AG04449 (cell line): Measurements from ENCODE around the gene ZNF211.

Experiments
- CTCF ChIA-PET: fragments of 350-600 bp; formaldehyde crosslinking; extraction: SDS; loops from one replicate; lab custom pipeline; 2021; ENCODE audit warnings: antibody characterized with exemption; lab: Yijun Ruan, JAX
- POLR2A ChIA-PET: fragments of 400-600, 350-600 bp; formaldehyde crosslinking; extraction: SDS; loops from one replicate; lab custom pipeline; 2020; ENCODE audit warnings: antibody characterized with exemption, inconsistent platforms; lab: Yijun Ruan, JAX
- DNase-seq: peaks from one replicate; pipeline ENCODE4 v3.0.0-alpha.2; 2010; ENCODE audit warnings: low read depth, low spot score
- H3K4me3 ChIP-seq: 2 replicates; pipeline ENCODE4 v1.5.1; 2011; ENCODE audit warnings: low read depth, mild to moderate bottlenecking, control low read depth, low read length
- CTCF ChIP-seq: IDR thresholded peaks from one replicate; pipeline ENCODE4 v1.5.1; 2011; ENCODE audit warnings: mild to moderate bottlenecking, moderate library complexity, low read length, control low read depth, inconsistent platforms; ENCODE audit not compliant: insufficient read depth; ENCODE audit errors: missing control alignments

Gene ZNF211

GRCh38 chr19:57686727-57687126, 53.8 kb downstream of the ZNF211 start:
- no peak overlapping the region for H3K4me3 ChIP-seq
- ChIA-PET CTCF (no interaction called here), POLR2A (no interaction called here)
- no peak for DNase-seq
- no peak for TF ChIP-seq CTCF

GRCh38 chr19:57687363-57688010, 54.5 kb downstream of the ZNF211 start:
- POLR2A ChIA-PET, result no interaction called here
- TF ChIP-seq CTCF, result no peak
- no peak overlapping the region for H3K4me3 ChIP-seq
- DNase-seq, result no peak
- CTCF ChIA-PET, result no interaction called here

- CTCF ChIA-PET, result no interaction called here
- H3K4me3 ChIP-seq, result no peak overlapping the region
- no peak for DNase-seq
- TF ChIP-seq CTCF, result no peak
- POLR2A ChIA-PET, result no interaction called here
Observed at GRCh38 chr19:57688011-57688763, 55.2 kb downstream of the ZNF211 start.

- CTCF ChIA-PET, result no interaction called here
- no peak for DNase-seq
- POLR2A ChIA-PET, result no interaction called here
- no peak for TF ChIP-seq CTCF
- H3K4me3 ChIP-seq, result no peak overlapping the region
Observed at GRCh38 chr19:57689750-57690149, 56.8 kb downstream of the ZNF211 start.
